AG09309 (cell line): ENCODE data around the gene ZGPAT.

Experiments
- DNase-seq: peaks from one replicate; pipeline ENCODE4 v3.0.0-alpha.2; 2010; ENCODE audit warnings: low read depth
- H3K4me3 ChIP-seq: 2 replicates; pipeline ENCODE4 v1.5.1; 2011; ENCODE audit warnings: mild to moderate bottlenecking, low read depth, low read length, moderate library complexity; ENCODE audit not compliant: control insufficient read depth
- TF ChIP-seq, protein P1 (sequence below): IDR thresholded peaks from 2 replicates; pipeline ENCODE4 v1.5.1; 2011; ENCODE audit warnings: mild to moderate bottlenecking, low read depth, low read length, inconsistent platforms; ENCODE audit not compliant: insufficient read depth, control insufficient read depth; ENCODE audit errors: missing control alignments

ZGPAT gene

GRCh38 chr20:63734946-63735858 is 27.4 kb downstream of the ZGPAT start:
- DNase-seq = no peak
- H3K4me3 ChIP-seq = no peak overlapping the region
- TF ChIP-seq, protein P1, sequence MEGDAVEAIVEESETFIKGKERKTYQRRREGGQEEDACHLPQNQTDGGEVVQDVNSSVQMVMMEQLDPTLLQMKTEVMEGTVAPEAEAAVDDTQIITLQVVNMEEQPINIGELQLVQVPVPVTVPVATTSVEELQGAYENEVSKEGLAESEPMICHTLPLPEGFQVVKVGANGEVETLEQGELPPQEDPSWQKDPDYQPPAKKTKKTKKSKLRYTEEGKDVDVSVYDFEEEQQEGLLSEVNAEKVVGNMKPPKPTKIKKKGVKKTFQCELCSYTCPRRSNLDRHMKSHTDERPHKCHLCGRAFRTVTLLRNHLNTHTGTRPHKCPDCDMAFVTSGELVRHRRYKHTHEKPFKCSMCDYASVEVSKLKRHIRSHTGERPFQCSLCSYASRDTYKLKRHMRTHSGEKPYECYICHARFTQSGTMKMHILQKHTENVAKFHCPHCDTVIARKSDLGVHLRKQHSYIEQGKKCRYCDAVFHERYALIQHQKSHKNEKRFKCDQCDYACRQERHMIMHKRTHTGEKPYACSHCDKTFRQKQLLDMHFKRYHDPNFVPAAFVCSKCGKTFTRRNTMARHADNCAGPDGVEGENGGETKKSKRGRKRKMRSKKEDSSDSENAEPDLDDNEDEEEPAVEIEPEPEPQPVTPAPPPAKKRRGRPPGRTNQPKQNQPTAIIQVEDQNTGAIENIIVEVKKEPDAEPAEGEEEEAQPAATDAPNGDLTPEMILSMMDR = no peak

GRCh38 chr20:63735859-63736718 is 28.2 kb downstream of the ZGPAT start, which contains the start of gene LIME1:
TSS of gene LIME1 (plus strand) at chr20:63736664. CDS start at chr20:63737550, 886 bp downstream.
- H3K4me3 ChIP-seq = no peak within 1 kb of the TSS
- TF ChIP-seq, protein P1 = no peak
- DNase-seq = no peak

DNA sequence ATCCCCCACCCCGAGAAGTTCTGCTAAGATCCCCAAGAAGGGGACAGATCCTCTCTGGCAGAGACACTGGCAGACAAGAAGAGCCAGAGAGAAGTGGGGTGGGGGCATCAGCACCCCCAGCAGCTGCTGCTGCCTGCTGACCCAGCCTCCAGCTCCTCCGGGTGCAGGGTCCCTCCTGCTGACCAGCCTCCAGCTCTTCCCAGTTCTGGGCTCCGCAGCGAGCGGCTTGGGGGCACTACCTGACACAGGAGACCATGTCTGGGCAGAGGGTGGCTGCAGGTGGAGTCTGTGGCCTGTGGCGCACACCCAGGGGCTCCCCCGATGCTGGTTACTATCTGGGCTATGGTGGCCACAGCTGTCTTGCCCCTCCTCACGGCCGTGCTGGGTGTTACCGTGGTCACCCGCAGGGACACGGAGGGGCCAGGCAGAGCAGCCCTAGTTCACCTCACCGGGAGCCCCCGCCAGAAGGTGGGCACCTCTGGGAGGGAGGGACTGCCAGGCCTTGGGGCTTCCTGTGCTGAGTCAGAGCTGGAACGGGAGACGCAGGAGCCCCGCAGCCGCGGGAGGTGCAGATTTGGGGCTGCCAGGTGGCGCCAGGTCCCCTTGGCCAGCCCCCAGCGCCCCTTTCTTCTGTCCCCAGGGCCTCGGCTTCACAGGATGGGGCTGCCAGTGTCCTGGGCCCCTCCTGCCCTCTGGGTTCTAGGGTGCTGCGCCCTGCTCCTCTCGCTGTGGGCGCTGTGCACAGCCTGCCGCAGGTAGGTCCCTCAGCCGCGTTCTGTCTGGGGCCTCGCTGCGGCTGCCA is 29.3 kb downstream of the ZGPAT start:
- TF ChIP-seq, protein P1 = no peak
- no peak for DNase-seq
- no peak overlapping the region for H3K4me3 ChIP-seq

DNA sequence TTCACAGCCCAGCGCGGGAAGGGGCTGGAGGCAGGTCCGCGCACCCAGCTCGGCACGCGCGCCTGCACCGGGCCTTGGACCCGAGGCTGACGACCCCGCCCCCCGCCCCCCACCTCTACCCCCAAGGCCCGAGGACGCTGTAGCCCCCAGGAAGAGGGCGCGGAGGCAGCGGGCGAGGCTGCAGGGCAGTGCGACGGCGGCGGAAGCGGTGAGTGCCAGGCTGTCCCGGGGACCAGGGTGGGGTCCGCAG is 29.8 kb downstream of the ZGPAT start:
- H3K4me3 ChIP-seq = no peak overlapping the region
- TF ChIP-seq, protein P1 = no peak
- no peak for DNase-seq

GRCh38 chr20:63737945-63738686 is 30.3 kb downstream of the ZGPAT start:
- DNase-seq = no peak
- no peak overlapping the region for H3K4me3 ChIP-seq
- TF ChIP-seq, protein P1 = no peak

GRCh38 chr20:63738687-63739129 is 30.9 kb downstream of the ZGPAT start:
- no peak for DNase-seq
- TF ChIP-seq, protein P1 = no peak
- H3K4me3 ChIP-seq = no peak overlapping the region
